IMR-90 (cell line): Measurements from ENCODE around the gene SYTL3. TPM values are rescaled to one million over a fixed set of nuclear protein-coding genes. Genes with fewer than 3 reads are reported as not detected.
"Not testable (repeated sequence)": the region's sequence is repeated elsewhere in the genome, so short reads cannot be mapped to it uniquely, and the experiment has no call there.

ENCODE experiments used
- ATAC-seq: fragments of 200-7000 bp; cut with Tn5 transposase; 2 replicates; pipeline ENCODE4 v1.9.1; 2020; ENCODE audit warnings: low read depth, mild to moderate bottlenecking, moderate library complexity
- BruUV-seq: library from RNA; stranded (reverse); fragments of 400-500 nt; replicated peaks from 2 replicates; lab custom pipeline; 2021; lab: Mats Ljungman, UMichigan
- CTCF ChIA-PET: fragments of 300-600 bp; formaldehyde crosslinking; extraction: SDS; loops from one replicate; lab custom pipeline; 2021; ENCODE audit warnings: antibody characterized with exemption; lab: Yijun Ruan, JAX
- POLR2A ChIA-PET: fragments of 300-600 bp; sonication (Branson Sonifier 250); formaldehyde crosslinking; loops from one replicate; lab custom pipeline; 2022; ENCODE audit warnings: antibody characterized with exemption; ENCODE audit not compliant: unreplicated experiment; lab: Charles Lee
- DNase-seq: peaks from one replicate; pipeline ENCODE4 v3.0.0; 2013
- H2AFZ ChIP-seq: replicated peaks from 2 replicates; pipeline ENCODE3; 2013; ENCODE audit warnings: low read length, mild to moderate bottlenecking; ENCODE audit not compliant: poor library complexity
- H2AK5ac ChIP-seq: 2 replicates; pipeline ENCODE4 v1.6.1; 2013; ENCODE audit warnings: low read depth, low read length, inconsistent platforms
- H2AK9ac ChIP-seq: replicated peaks from 2 replicates; pipeline ENCODE3; 2013; ENCODE audit warnings: mild to moderate bottlenecking, low read depth, low read length, moderate library complexity; ENCODE audit not compliant: poor library complexity
- H2BK120ac ChIP-seq: 2 replicates; pipeline ENCODE4 v1.6.1; 2013; ENCODE audit warnings: low read depth, low read length, inconsistent platforms
- H2BK15ac ChIP-seq: 3 replicates; pipeline ENCODE4 v1.6.1; 2013; ENCODE audit warnings: low read depth, low read length, inconsistent platforms
- H2BK20ac ChIP-seq: 2 replicates; pipeline ENCODE4 v1.6.1; 2013; ENCODE audit warnings: low read depth, mild to moderate bottlenecking, inconsistent platforms, low read length, moderate library complexity
- H2BK5ac ChIP-seq: 2 replicates; pipeline ENCODE4 v1.6.1; 2013; ENCODE audit warnings: mild to moderate bottlenecking, low read depth, low read length, inconsistent platforms; ENCODE audit not compliant: poor library complexity, severe bottlenecking
- H3K14ac ChIP-seq: replicated peaks from 2 replicates; pipeline ENCODE4 v1.6.1; 2013; ENCODE audit warnings: low read depth, low read length, inconsistent platforms
- H3K18ac ChIP-seq: 2 replicates; pipeline ENCODE4 v1.6.1; 2013; ENCODE audit warnings: low read depth, low read length, control low read depth
- H3K23ac ChIP-seq: 2 replicates; pipeline ENCODE4 v1.6.1; 2013; ENCODE audit warnings: low read depth, low read length, inconsistent platforms
- H3K27ac ChIP-seq: 2 replicates; pipeline ENCODE4 v1.5.1; 2013; ENCODE audit warnings: mild to moderate bottlenecking, control low read depth, low read length; ENCODE audit not compliant: insufficient read depth
- H3K27me3 ChIP-seq: 2 replicates; pipeline ENCODE4 v1.6.1; 2013; ENCODE audit warnings: low read length; ENCODE audit not compliant: control insufficient read depth, insufficient read depth
- H3K36me3 ChIP-seq: 2 replicates; pipeline ENCODE4 v1.6.1; 2013; ENCODE audit warnings: low read length, mixed read lengths; ENCODE audit not compliant: control insufficient read depth, insufficient read depth
- H3K4ac ChIP-seq: 2 replicates; pipeline ENCODE4 v1.6.1; 2013; ENCODE audit warnings: low read depth, low read length, inconsistent platforms
- H3K4me1 ChIP-seq: 2 replicates; pipeline ENCODE4 v1.6.1; 2013; ENCODE audit warnings: low read length, mixed read lengths; ENCODE audit not compliant: control insufficient read depth, insufficient read depth
- H3K4me2 ChIP-seq: 2 replicates; pipeline ENCODE4 v1.6.1; 2013; ENCODE audit warnings: low read depth, mild to moderate bottlenecking, control low read depth, low read length, moderate library complexity
- H3K4me3 ChIP-seq: 2 replicates; pipeline ENCODE4 v1.5.1; 2013; ENCODE audit warnings: low read depth, mild to moderate bottlenecking, control low read depth, low read length, moderate library complexity; ENCODE audit not compliant: insufficient read depth
- H3K56ac ChIP-seq: 2 replicates; pipeline ENCODE4 v1.6.1; 2013; ENCODE audit warnings: low read length, inconsistent platforms; ENCODE audit not compliant: insufficient read depth; ENCODE audit errors: extremely low read depth
- H3K79me1 ChIP-seq, 2 experiments: 2 replicates each; pipeline ENCODE4 v1.6.1; 2013; ENCODE audit warnings: low read length in 2 of 2, inconsistent platforms in 1 of 2, low read depth in 1 of 2
- H3K9ac ChIP-seq: 2 replicates; pipeline ENCODE4 v1.6.1; 2013; ENCODE audit warnings: low read depth, low read length, control low read depth
- H3K9me1 ChIP-seq: 2 replicates; pipeline ENCODE4 v1.6.1; 2013; ENCODE audit warnings: low read length, inconsistent platforms; ENCODE audit not compliant: insufficient read depth
- H3K9me3 ChIP-seq: 2 replicates; pipeline ENCODE4 v1.6.1; 2013; ENCODE audit warnings: low read length; ENCODE audit not compliant: control insufficient read depth, insufficient read depth
- H4K20me1 ChIP-seq: 2 replicates; pipeline ENCODE4 v1.6.1; 2013; ENCODE audit warnings: low read length, inconsistent platforms; ENCODE audit not compliant: insufficient read depth
- H4K5ac ChIP-seq: 2 replicates; pipeline ENCODE4 v1.6.1; 2013; ENCODE audit warnings: mild to moderate bottlenecking, low read depth, low read length, control low read depth
- H4K8ac ChIP-seq, 2 experiments: 2 replicates each; pipeline ENCODE4 v1.6.1; 2013; ENCODE audit warnings: low read depth in 2 of 2, low read length in 2 of 2, control low read depth in 1 of 2, inconsistent platforms in 1 of 2
- H4K91ac ChIP-seq: 2 replicates; pipeline ENCODE4 v1.6.1; 2013; ENCODE audit warnings: low read depth, low read length, inconsistent platforms; ENCODE audit not compliant: insufficient read depth
- WGBS, 2 experiments: methylation state at CpG; one replicate each; pipeline versions ENCODE4 v1.1.5 to v1.1.7; 2013; ENCODE audit warnings: missing lambda C conversion rate in 2 of 2; ENCODE audit not compliant: insufficient read length in 1 of 2; ENCODE audit errors: extremely low coverage in 2 of 2; 5-methylcytosine and 5-hydroxymethylcytosine counted together
- dilution Hi-C: fragments of 300-500 bp; cut with HindIII; formaldehyde crosslinking; loops from one replicate; pipeline ENCODE4 v1.14.3; 2018; ENCODE audit warnings: low sequenced_read_pairs; ENCODE audit not compliant: unreplicated experiment
- in situ Hi-C: fragments of 300-500 bp; cut with MboI; formaldehyde crosslinking; loops from 3 replicates; pipeline ENCODE4 v1.14.3; 2019; ENCODE audit warnings: low sequenced_read_pairs, inconsistent platforms, mixed read lengths
- intact Hi-C: fragments of 100-400 bp; cut with micrococcal nuclease; formaldehyde crosslinking; loops from 2 replicates; pipeline ENCODE4 v1.10.0; 2022
- polyA plus RNA-seq, 3 experiments: library from polyadenylated mRNA; depleted of rRNA; stranded (reverse); fragments of >200 nt; gene quantifications; 2 replicates each; pipeline ENCODE4 v1.2.3, GENCODE V29; 2012; ENCODE audit warnings: low replicate concordance in 1 of 3
- total RNA-seq: library from RNA; depleted of rRNA; stranded (reverse); fragments of >200 nt; gene quantifications from 2 replicates; pipeline ENCODE4 v1.2.3, GENCODE V29; 2012

The SYTL3 gene
- total and polyA plus RNA-seq, 2 of the 4 experiments (the other 2 are of a cell fraction) = 2.9 to 4.3 TPM

GRCh38 chr6:158672119-158672518 is 22.3 kb downstream of the SYTL3 start:
- H2BK120ac ChIP-seq, H3K56ac ChIP-seq, H4K8ac ChIP-seq, POLR2A ChIA-PET, H2BK15ac ChIP-seq, H2BK5ac ChIP-seq, H2AK9ac ChIP-seq, H4K20me1 ChIP-seq, H3K27ac ChIP-seq, H2BK20ac ChIP-seq, H3K9me1 ChIP-seq, H3K4me2 ChIP-seq, CTCF ChIA-PET, H3K18ac ChIP-seq, H3K14ac ChIP-seq, DNase-seq, H3K9me3 ChIP-seq, H3K4ac ChIP-seq, H3K27me3 ChIP-seq, H4K5ac ChIP-seq, H3K36me3 ChIP-seq, ATAC-seq, H3K79me1 ChIP-seq, H4K91ac ChIP-seq, BruUV-seq, dilution Hi-C loops, H3K4me1 ChIP-seq, H2AFZ ChIP-seq, H3K4me3 ChIP-seq, H2AK5ac ChIP-seq, H3K23ac ChIP-seq, H3K9ac ChIP-seq, in situ Hi-C loops, intact Hi-C loops: not testable (repeated sequence)
- 80% methylated on average over 5 of the region's 8 CpGs; no CpG with 5 or more reads in 1 of the 2 experiments for WGBS, 2 experiments
